Activated B cell treated with CpG ODN at 0.5 μM for 24 hours (primary cell): ENCODE data around the gene KRT6A. TPM values are rescaled to one million over a fixed set of nuclear protein-coding genes. Genes with fewer than 3 reads are reported as not detected.
"Not testable (repeated sequence)": the region's sequence is repeated elsewhere in the genome, so short reads cannot be mapped to it uniquely, and the experiment has no call there.

Experiments used
- ATAC-seq: fragments of 200-7000 bp; cut with Tn5 transposase; one replicate; pipeline ENCODE4 v1.10.0; 2021; ENCODE audit warnings: low read depth, mild to moderate bottlenecking, moderate library complexity
- CTCF ChIA-PET: fragments of 350-600 bp; sonication (Branson Sonifier 250); formaldehyde crosslinking; loops from one replicate; lab custom pipeline; 2021; ENCODE audit warnings: antibody characterized with exemption; lab: Charles Lee
- POLR2A ChIA-PET: fragments of 350-600 bp; sonication (Branson Sonifier 250); formaldehyde crosslinking; loops from one replicate; lab custom pipeline; 2021; ENCODE audit warnings: antibody characterized with exemption; lab: Charles Lee
- DNase-seq: peaks from one replicate; pipeline ENCODE4 v3.0.0; 2022
- H3K27ac Mint-ChIP-seq: one replicate; pipeline ENCODE4 v1.8.0; 2020; ENCODE audit warnings: mixed read lengths
- H3K27me3 Mint-ChIP-seq: one replicate; pipeline ENCODE4 v1.8.0; 2021; ENCODE audit warnings: mixed read lengths
- H3K36me3 Mint-ChIP-seq: one replicate; pipeline ENCODE4 v1.8.0; 2021; ENCODE audit warnings: low read depth, mixed read lengths
- H3K4me1 Mint-ChIP-seq: one replicate; pipeline ENCODE4 v1.8.0; 2021; ENCODE audit warnings: mixed read lengths
- H3K4me3 Mint-ChIP-seq: one replicate; pipeline ENCODE4 v1.8.0; 2020; ENCODE audit warnings: mild to moderate bottlenecking, mixed read lengths
- H3K9me3 Mint-ChIP-seq: one replicate; pipeline ENCODE4 v1.8.0; 2020; ENCODE audit warnings: mixed read lengths
- intact Hi-C: fragments of 100-400 bp; cut with micrococcal nuclease; formaldehyde crosslinking; loops from one replicate; pipeline ENCODE4 v1.15.1; 2024
- total RNA-seq: library from RNA; stranded (reverse); gene quantifications from 2 replicates; pipeline ENCODE4 v1.2.3, GENCODE V29; 2022
- TF ChIP-seq, protein P1 (sequence below): fragments of 200-600 bp; IDR thresholded peaks from one replicate; pipeline ENCODE4 v1.8.0; 2022; ENCODE audit warnings: antibody characterized with exemption, mild to moderate bottlenecking

The KRT6A gene
- total RNA-seq, 1 donor from 2014 or later, result not detected

GRCh38 chr12:52455821-52456220 is 37.2 kb downstream of the KRT6A start:
- CTCF ChIA-PET, result no interaction called here
- no peaks in the 10 kb centered on the region for H3K9me3 Mint-ChIP-seq

GRCh38 chr12:52454411-52455201 is 38.5 kb downstream of the KRT6A start:
- TF ChIP-seq, protein P1, sequence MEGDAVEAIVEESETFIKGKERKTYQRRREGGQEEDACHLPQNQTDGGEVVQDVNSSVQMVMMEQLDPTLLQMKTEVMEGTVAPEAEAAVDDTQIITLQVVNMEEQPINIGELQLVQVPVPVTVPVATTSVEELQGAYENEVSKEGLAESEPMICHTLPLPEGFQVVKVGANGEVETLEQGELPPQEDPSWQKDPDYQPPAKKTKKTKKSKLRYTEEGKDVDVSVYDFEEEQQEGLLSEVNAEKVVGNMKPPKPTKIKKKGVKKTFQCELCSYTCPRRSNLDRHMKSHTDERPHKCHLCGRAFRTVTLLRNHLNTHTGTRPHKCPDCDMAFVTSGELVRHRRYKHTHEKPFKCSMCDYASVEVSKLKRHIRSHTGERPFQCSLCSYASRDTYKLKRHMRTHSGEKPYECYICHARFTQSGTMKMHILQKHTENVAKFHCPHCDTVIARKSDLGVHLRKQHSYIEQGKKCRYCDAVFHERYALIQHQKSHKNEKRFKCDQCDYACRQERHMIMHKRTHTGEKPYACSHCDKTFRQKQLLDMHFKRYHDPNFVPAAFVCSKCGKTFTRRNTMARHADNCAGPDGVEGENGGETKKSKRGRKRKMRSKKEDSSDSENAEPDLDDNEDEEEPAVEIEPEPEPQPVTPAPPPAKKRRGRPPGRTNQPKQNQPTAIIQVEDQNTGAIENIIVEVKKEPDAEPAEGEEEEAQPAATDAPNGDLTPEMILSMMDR, result no peak
- no peak overlapping the region for H3K27ac Mint-ChIP-seq
- DNase-seq, result no peak
- H3K36me3 Mint-ChIP-seq, result no peaks in the 10 kb centered on the region
- intact Hi-C loops, result no loop called here
- POLR2A ChIA-PET, result no interaction called here
- no peak overlapping the region for H3K4me3 Mint-ChIP-seq
- ATAC-seq, result no peak
- H3K27me3 Mint-ChIP-seq, result peaks cover 13% of the 10 kb centered on the region
- CTCF ChIA-PET, result no interaction called here
- no peaks in the 10 kb centered on the region for H3K9me3 Mint-ChIP-seq
- no peaks in the 10 kb centered on the region for H3K4me1 Mint-ChIP-seq

More at GRCh38 chr12:52455821-52456220, 37.2 kb downstream of the KRT6A start:
- no peak for DNase-seq
- intact Hi-C loops, result no loop called here
- TF ChIP-seq, protein P1, result no peak
- ATAC-seq, result no peak
- POLR2A ChIA-PET, result no interaction called here
- Mint-ChIP-seq H3K27me3 (peaks cover 14% of the 10 kb centered on the region), H3K36me3 (no peaks in the 10 kb centered on the region), H3K4me3 (no peak overlapping the region), H3K27ac (no peak overlapping the region), H3K4me1 (no peaks in the 10 kb centered on the region)

GRCh38 chr12:52452101-52452500 is 41.0 kb downstream of the KRT6A start, which contains the start of gene KRT6B:
Gene KRT6B, minus strand, starts transcription at chr12:52452146. Its CDS starts 68 bp downstream, at chr12:52452078.
- intact Hi-C loops, result no loop called here
- TF ChIP-seq, protein P1, result no peak
- no peaks in the 10 kb centered on the region for H3K4me1 Mint-ChIP-seq
- no peaks in the 10 kb centered on the region for H3K36me3 Mint-ChIP-seq
- ChIA-PET POLR2A (no interaction called here), CTCF (no interaction called here)
- peaks cover 6% of the 10 kb centered on the region for H3K27me3 Mint-ChIP-seq
- no peak within 1 kb of the TSS for H3K27ac Mint-ChIP-seq
- no peak within 1 kb of the TSS for H3K4me3 Mint-ChIP-seq
- H3K9me3 Mint-ChIP-seq, result no peaks in the 10 kb centered on the region
- DNase-seq (no peak), ATAC-seq (no peak)

GRCh38 chr12:52448228-52448627 is 44.8 kb downstream of the KRT6A start:
- no peak overlapping the region for H3K27ac Mint-ChIP-seq
- ATAC-seq, result no peak
- CTCF ChIA-PET, result no interaction called here
- H3K36me3 Mint-ChIP-seq, result no peaks in the 10 kb centered on the region
- no peak for DNase-seq
- POLR2A ChIA-PET, result no interaction called here
- TF ChIP-seq, protein P1, result no peak
- no peaks in the 10 kb centered on the region for H3K9me3 Mint-ChIP-seq
- peaks cover 19% of the 10 kb centered on the region for H3K27me3 Mint-ChIP-seq
- no peaks in the 10 kb centered on the region for H3K4me1 Mint-ChIP-seq
- intact Hi-C loops, result no loop called here
- no peak overlapping the region for H3K4me3 Mint-ChIP-seq

DNA sequence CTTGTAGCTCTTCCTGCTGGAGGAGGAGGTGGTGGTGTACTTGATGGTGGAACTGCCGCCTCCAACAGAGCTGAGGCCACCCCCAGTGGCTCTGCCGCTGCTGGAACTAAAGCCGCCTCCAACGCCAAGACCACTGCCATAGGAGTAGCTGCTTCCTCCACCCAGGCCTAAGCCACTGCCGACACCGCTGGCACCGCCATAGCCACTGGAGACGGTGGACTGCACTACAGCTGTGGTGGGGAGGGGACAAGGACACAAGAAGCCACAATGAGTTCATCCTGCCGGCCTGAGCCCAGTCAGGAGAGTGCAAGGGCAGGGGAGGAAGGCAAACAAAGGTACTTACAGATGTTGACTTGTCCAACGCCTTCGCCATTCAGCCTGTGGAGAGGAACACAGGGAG is 45.9 kb downstream of the KRT6A start:
- CTCF ChIA-PET, result not testable (repeated sequence)

More for the DNA sequence above, 45.9 kb downstream of the KRT6A start:
- ATAC-seq, H3K4me1 Mint-ChIP-seq, H3K36me3 Mint-ChIP-seq, H3K9me3 Mint-ChIP-seq, POLR2A ChIA-PET, H3K4me3 Mint-ChIP-seq, H3K27ac Mint-ChIP-seq, DNase-seq, intact Hi-C loops: not testable (repeated sequence)
- peaks cover 25% of the 10 kb centered on the region for H3K27me3 Mint-ChIP-seq
